H1 (cell line): ENCODE data around the gene PLXNB2. TPM values are rescaled to one million over a fixed set of nuclear protein-coding genes. Genes with fewer than 3 reads are reported as not detected.

ENCODE experiments used
- CTCF ChIA-PET: fragments of 300-600 bp; sonication (Branson Sonifier 250); formaldehyde crosslinking; loops from one replicate; lab custom pipeline; 2021; ENCODE audit not compliant: partially characterized antibody; lab: Charles Lee
- POLR2A ChIA-PET: fragments of 300-600 bp; sonication (Branson Sonifier 250); formaldehyde crosslinking; loops from one replicate; lab custom pipeline; 2021; ENCODE audit warnings: inconsistent platforms; ENCODE audit not compliant: partially characterized antibody; lab: Charles Lee
- DNase-seq, 2 experiments: peaks; one replicate each; pipeline versions ENCODE4 v3.0.0 to v3.0.0-alpha.2; 2010 to 2022; ENCODE audit warnings: low spot score in 2 of 2, low read depth in 1 of 2, mixed read lengths in 1 of 2
- FAIRE-seq: peaks from 2 replicates; lab custom pipeline; 2011; peaks lifted over from hg19 to GRCh38; lab: Jason Lieb, UNC
- H2AFZ ChIP-seq: 2 replicates; pipeline ENCODE4 v1.8.1; 2012; ENCODE audit warnings: low read length, inconsistent platforms
- H2AK5ac ChIP-seq: 2 replicates; pipeline ENCODE4 v1.6.1; 2013; ENCODE audit warnings: low read depth, low read length
- H2BK120ac ChIP-seq: replicated peaks from 2 replicates; pipeline ENCODE3; 2013; ENCODE audit warnings: low read depth, low read length, inconsistent platforms
- H2BK12ac ChIP-seq: 2 replicates; pipeline ENCODE4 v1.6.1; 2013; ENCODE audit warnings: low read depth, low read length
- H2BK15ac ChIP-seq: 2 replicates; pipeline ENCODE4 v1.6.1; 2013; ENCODE audit warnings: low read length
- H2BK20ac ChIP-seq: 2 replicates; pipeline ENCODE4 v1.6.1; 2013; ENCODE audit warnings: low read length
- H2BK5ac ChIP-seq: 2 replicates; pipeline ENCODE4 v1.6.1; 2013; ENCODE audit warnings: low read depth, low read length
- H3K14ac ChIP-seq: 2 replicates; pipeline ENCODE4 v1.6.1; 2013; ENCODE audit warnings: inconsistent platforms; ENCODE audit not compliant: insufficient read length
- H3K18ac ChIP-seq: 2 replicates; pipeline ENCODE4 v1.6.1; 2013; ENCODE audit warnings: low read length; ENCODE audit errors: extremely low read depth
- H3K23ac ChIP-seq: 2 replicates; pipeline ENCODE4 v1.6.1; 2013; ENCODE audit warnings: inconsistent platforms; ENCODE audit not compliant: insufficient read length
- H3K23me2 ChIP-seq: 2 replicates; pipeline ENCODE4 v1.6.1; 2013; ENCODE audit warnings: low read depth, low read length
- H3K27ac ChIP-seq: 2 replicates; pipeline ENCODE4 v1.6.1; 2011; ENCODE audit warnings: low read depth, low read length, inconsistent platforms
- H3K27me3 ChIP-seq, 4 experiments: replicated peaks in 1 of 4; 1 replicate in 1 of 4; 2 replicates in 3 of 4; pipeline versions ENCODE4 v1.6.1 to v1.8.1; 2011 to 2013; ENCODE audit warnings: low read length in 3 of 4, mild to moderate bottlenecking in 3 of 4, inconsistent platforms in 2 of 4, mixed read lengths in 2 of 4, moderate library complexity in 1 of 4; ENCODE audit not compliant: control insufficient read depth in 3 of 4, insufficient read depth in 3 of 4; ENCODE audit errors: extremely low read depth in 1 of 4
- H3K36me3 ChIP-seq, 4 experiments: 2 replicates each; pipeline versions ENCODE4 v1.6.1 to v1.8.1; 2011 to 2013; ENCODE audit warnings: mild to moderate bottlenecking in 4 of 4, low read length in 3 of 4, moderate library complexity in 2 of 4, control low read depth in 1 of 4, inconsistent platforms in 1 of 4; ENCODE audit not compliant: insufficient read depth in 4 of 4, control insufficient read depth in 2 of 4
- H3K4ac ChIP-seq: replicated peaks from 2 replicates; pipeline ENCODE3; 2013; ENCODE audit warnings: low read length, low read depth, mixed read lengths, inconsistent platforms; ENCODE audit not compliant: insufficient read length
- H3K4me1 ChIP-seq, 4 experiments: replicated peaks in 1 of 4; 1 replicate in 1 of 4; 2 replicates in 3 of 4; pipeline versions ENCODE4 v1.6.1 to v1.8.1; 2011 to 2013; ENCODE audit warnings: low read length in 3 of 4, inconsistent platforms in 2 of 4, mixed read lengths in 1 of 4; ENCODE audit not compliant: insufficient read depth in 4 of 4, control insufficient read depth in 3 of 4
- H3K4me2 ChIP-seq, 2 experiments: 2 replicates each; pipeline versions ENCODE4 v1.6.1 to v1.8.1; 2011 to 2013; ENCODE audit warnings: low read depth in 2 of 2, low read length in 2 of 2, control low read depth in 1 of 2, inconsistent platforms in 1 of 2, mild to moderate bottlenecking in 1 of 2; ENCODE audit not compliant: insufficient read depth in 1 of 2
- H3K4me3 ChIP-seq, 4 experiments: fragments of 200-600, 300-600 bp in 1 of 4; sonication (generic), shearing (Covaris generic), sonication (Bioruptor Twin) in 1 of 4; 2 replicates each; pipeline versions ENCODE4 v1.5.1 to v1.8.1; 2011 to 2016; ENCODE audit warnings: low read length in 4 of 4, low read depth in 3 of 4, control low read depth in 2 of 4, inconsistent platforms in 2 of 4, mild to moderate bottlenecking in 2 of 4, mixed read lengths in 1 of 4, moderate library complexity in 1 of 4; ENCODE audit not compliant: insufficient read depth in 2 of 4; ENCODE audit errors: extremely low read depth in 1 of 4
- H3K56ac ChIP-seq: replicated peaks from 2 replicates; pipeline ENCODE3; 2013; ENCODE audit warnings: low read depth, mild to moderate bottlenecking, mixed read lengths, low read length, inconsistent platforms; ENCODE audit not compliant: insufficient read length
- H3K79me1 ChIP-seq: 2 replicates; pipeline ENCODE4 v1.6.1; 2013; ENCODE audit warnings: low read depth, low read length, control low read depth
- H3K79me2 ChIP-seq, 2 experiments: 2 replicates each; pipeline versions ENCODE4 v1.6.1 to v1.8.1; 2012 to 2013; ENCODE audit warnings: low read length in 2 of 2, mild to moderate bottlenecking in 2 of 2, inconsistent platforms in 1 of 2; ENCODE audit not compliant: insufficient read depth in 2 of 2, control insufficient read depth in 1 of 2
- H3K9ac ChIP-seq, 4 experiments: replicated peaks in 1 of 4; 1 replicate in 1 of 4; 2 replicates in 3 of 4; pipeline versions ENCODE4 v1.6.1 to v1.8.1; 2011 to 2013; ENCODE audit warnings: low read depth in 3 of 4, low read length in 3 of 4, control low read depth in 2 of 4, mild to moderate bottlenecking in 2 of 4, moderate library complexity in 2 of 4, inconsistent platforms in 1 of 4; ENCODE audit errors: extremely low read depth in 1 of 4
- H3K9me3 ChIP-seq, 2 experiments: 2 replicates each; pipeline versions ENCODE4 v1.6.1 to v1.8.1; 2012 to 2013; ENCODE audit warnings: mild to moderate bottlenecking in 2 of 2, moderate library complexity in 2 of 2, control low read depth in 1 of 2, inconsistent platforms in 1 of 2, low read depth in 1 of 2, low read length in 1 of 2, mixed read lengths in 1 of 2; ENCODE audit not compliant: insufficient read depth in 2 of 2
- H4K20me1 ChIP-seq, 2 experiments: replicated peaks in 1 of 2; 2 replicates each; pipeline versions ENCODE3 to v1.8.1; 2011 to 2013; ENCODE audit warnings: inconsistent platforms in 2 of 2, low read length in 2 of 2, mild to moderate bottlenecking in 1 of 2; ENCODE audit not compliant: insufficient read depth in 2 of 2, control insufficient read depth in 1 of 2
- H4K5ac ChIP-seq: 2 replicates; pipeline ENCODE4 v1.6.1; 2013; ENCODE audit warnings: low read length, low read depth, mixed read lengths, inconsistent platforms; ENCODE audit not compliant: insufficient read length
- H4K8ac ChIP-seq: 2 replicates; pipeline ENCODE4 v1.8.0; 2013; ENCODE audit warnings: mild to moderate bottlenecking, moderate library complexity, low read length, inconsistent platforms; ENCODE audit not compliant: insufficient read depth; ENCODE audit errors: extremely low read depth
- H4K91ac ChIP-seq: replicated peaks from 2 replicates; pipeline ENCODE3; 2013; ENCODE audit warnings: low read length, mixed read lengths, inconsistent platforms; ENCODE audit not compliant: insufficient read length
- BCL11A ChIP-seq, 2 experiments: IDR thresholded peaks; one replicate each; pipeline ENCODE4 v1.6.1; 2011; ENCODE audit warnings: low read depth in 2 of 2, low read length in 2 of 2, mild to moderate bottlenecking in 2 of 2
- CBX5 ChIP-seq: fragments of 300-800, 300-1000 bp; sonication (generic); IDR thresholded peaks from 2 replicates; pipeline ENCODE4 v1.7.1; 2016; ENCODE audit warnings: antibody characterized with exemption, low read length, low read depth
- CEBPB ChIP-seq: IDR thresholded peaks from 2 replicates; pipeline ENCODE4 v1.6.1; 2012; ENCODE audit warnings: low read depth, low read length
- CHD1 ChIP-seq: IDR thresholded peaks from 2 replicates; pipeline ENCODE4 v1.6.1; 2012; ENCODE audit warnings: low read depth, low read length, improper control_type of control experiment
- PHF8 ChIP-seq: fragments of 200-600 bp; sonication (generic); conservative IDR thresholded peaks from 2 replicates; pipeline ENCODE4 v1.7.1; 2012; ENCODE audit warnings: low read depth, mild to moderate bottlenecking, inconsistent platforms, low read length, moderate library complexity
- SP2 ChIP-seq: IDR thresholded peaks from 2 replicates; pipeline ENCODE4 v1.6.1; 2012; ENCODE audit warnings: mild to moderate bottlenecking, low read length, inconsistent platforms
- TAF1 ChIP-seq: IDR thresholded peaks from 2 replicates; pipeline ENCODE4 v1.6.1; 2011; ENCODE audit warnings: mild to moderate bottlenecking, low read depth, low read length
- TCF12 ChIP-seq: IDR thresholded peaks from 2 replicates; pipeline ENCODE4 v1.6.1; 2011; ENCODE audit warnings: low read depth, mild to moderate bottlenecking, low read length
- WGBS, 2 experiments: shearing (Covaris generic) in 1 of 2; methylation state at CpG; one replicate each; pipeline versions ENCODE4 v1.1.6 to v1.1.7; 2013 to 2015; ENCODE audit warnings: low lambda C conversion rate in 2 of 2, mixed read lengths in 2 of 2, inconsistent platforms in 1 of 2, low coverage in 1 of 2, missing lambda C conversion rate in 1 of 2; ENCODE audit not compliant: insufficient replicate concordance in 2 of 2, insufficient coverage in 1 of 2, insufficient read length in 1 of 2; ENCODE audit errors: extremely low coverage in 1 of 2, missing lambda C conversion rate in 1 of 2; 5-methylcytosine and 5-hydroxymethylcytosine counted together
- polyA plus RNA-seq, 7 experiments: library from polyadenylated mRNA; depleted of rRNA in 3 of 7; stranded (reverse) in 5 of 7; unstranded in 2 of 7; fragments of >200 nt in 5 of 7; fragments of 200-250 nt in 2 of 7; gene quantifications; 1 replicate in 5 of 7; 2 replicates in 1 of 7; 4 replicates in 1 of 7; pipeline versions ENCODE4 v1.2.1 to v1.2.3, GENCODE V29; 2011 to 2013; ENCODE audit warnings: missing spikeins in 2 of 7, mixed read lengths in 2 of 7
- total RNA-seq: library from RNA; stranded (reverse); fragmentation: NEBNext Ultra II Directional; extraction: Animal tissue kit (Norgen Biotek cat#: 25700); gene quantifications from 2 replicates; pipeline ENCODE4 v1.2.1, GENCODE V29; 2021
- TF ChIP-seq, protein P1 (sequence below): IDR thresholded peaks from 2 replicates; pipeline ENCODE4 v1.6.1; 2012; ENCODE audit warnings: low read length, inconsistent platforms

PLXNB2 gene
- total and polyA plus RNA-seq, 2 of the 8 experiments (the other 6 are each of a cell fraction or from before 2014, with no cell fraction given), result 58.3 to 92.8 TPM

DNA sequence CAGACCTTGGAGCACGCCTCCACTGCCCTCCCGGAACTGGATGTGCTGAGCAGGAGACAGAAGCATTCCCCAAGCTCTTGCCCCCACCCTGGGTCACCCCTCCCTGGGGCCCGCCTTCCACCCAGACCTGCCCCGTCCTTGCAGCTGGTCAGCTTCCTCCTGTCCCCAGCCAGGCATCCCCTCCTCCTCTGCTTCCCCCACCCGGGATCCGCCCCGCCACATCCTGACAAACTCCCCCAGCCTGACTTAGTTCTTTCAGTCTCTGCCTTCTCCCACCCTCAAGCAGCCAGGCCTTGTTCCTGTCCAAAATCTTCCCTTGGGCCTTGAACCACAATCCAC lies 1.1 kb upstream of the PLXNB2 start:
- peaks cover 2% of the 10 kb centered on the region; the same call in 1 of the 2 replicates for H3K23me2 ChIP-seq
- no peaks in the 10 kb centered on the region; the same call in 1 of the 2 replicates for H3K79me1 ChIP-seq
- no peak overlapping the region for H2AFZ ChIP-seq
- H3K14ac ChIP-seq, result no peak overlapping the region
- H3K9me3 ChIP-seq, result no peaks in the 10 kb centered on the region; a peak in 1 of 4 replicates
- 86% methylated on average over 2 of the region's 7 CpGs; no CpG with 5 or more reads in 1 of the 2 experiments for WGBS, 2 experiments
- H3K4ac ChIP-seq, result peak overlapping the region; percentile 21
- peaks cover 0 to 7% of the 10 kb centered on the region in 2 experiments for H4K20me1 ChIP-seq
- no peak for DNase-seq
- no peak overlapping the region for H3K4me3 ChIP-seq
- H2BK15ac ChIP-seq, result 0 out of 2 replicates have a peak overlapping the region, but pooled peaks have one; percentile 61
- TF ChIP-seq CEBPB (no peak), TCF12 (no peak), PHF8 (no peak), TAF1 (no peak), CHD1 (no peak), CBX5 (no peak), SP2 (no peak), BCL11A (IDR thresholded peaks at IDR 0.05; ENCODE audit: low read depth in 2 of 2, low read length in 2 of 2) (no peak)
- TF ChIP-seq, protein P1, sequence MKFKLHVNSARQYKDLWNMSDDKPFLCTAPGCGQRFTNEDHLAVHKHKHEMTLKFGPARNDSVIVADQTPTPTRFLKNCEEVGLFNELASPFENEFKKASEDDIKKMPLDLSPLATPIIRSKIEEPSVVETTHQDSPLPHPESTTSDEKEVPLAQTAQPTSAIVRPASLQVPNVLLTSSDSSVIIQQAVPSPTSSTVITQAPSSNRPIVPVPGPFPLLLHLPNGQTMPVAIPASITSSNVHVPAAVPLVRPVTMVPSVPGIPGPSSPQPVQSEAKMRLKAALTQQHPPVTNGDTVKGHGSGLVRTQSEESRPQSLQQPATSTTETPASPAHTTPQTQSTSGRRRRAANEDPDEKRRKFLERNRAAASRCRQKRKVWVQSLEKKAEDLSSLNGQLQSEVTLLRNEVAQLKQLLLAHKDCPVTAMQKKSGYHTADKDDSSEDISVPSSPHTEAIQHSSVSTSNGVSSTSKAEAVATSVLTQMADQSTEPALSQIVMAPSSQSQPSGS, result no peak
- H2BK5ac ChIP-seq, result peak overlapping the region; percentile 60; the same call in 1 of the 2 replicates
- no peak overlapping the region for H3K9ac ChIP-seq
- peak overlapping the region; percentile 89 for H4K91ac ChIP-seq
- ChIA-PET POLR2A (interaction anchor here (0.6 to 1.8 kb wide), 4 partner anchors 13 to 186 kb away, joined by 3 to 9 read pairs (median 3); no protein-coding TSS in a partner anchor), CTCF (interaction anchor here (0.7 to 2.2 kb wide), 5 partner anchors 12 to 57 kb away, joined by 3 to 6 read pairs (median 3); no protein-coding TSS in a partner anchor)
- peaks cover 0 to 8% of the 10 kb centered on the region in 2 experiments; a peak in 2 of 4 replicates for H3K79me2 ChIP-seq
- FAIRE-seq, result no peak
- H2BK20ac ChIP-seq, result peak overlapping the region; percentile 90; the same call in 1 of the 2 replicates
- no peak overlapping the region for H2BK12ac ChIP-seq
- peaks cover 3 to 35% (median 18%) of the 10 kb centered on the region in 4 experiments for H3K4me1 ChIP-seq
- H3K27me3 ChIP-seq, result no peaks in the 10 kb centered on the region; a peak in 2 of 7 replicates
- no peak overlapping the region for H3K23ac ChIP-seq
- no peak overlapping the region for H4K5ac ChIP-seq
- H3K4me2 ChIP-seq, result no peak overlapping the region
- no peak overlapping the region for H3K56ac ChIP-seq
- no peak overlapping the region for H2AK5ac ChIP-seq
- H3K18ac ChIP-seq, result peak overlapping the region; percentile 60; the same call in 1 of the 2 replicates
- no peaks in the 10 kb centered on the region for H3K36me3 ChIP-seq
- H2BK120ac ChIP-seq, result peak overlapping the region; percentile 47
- H4K8ac ChIP-seq, result no peak overlapping the region
- H3K27ac ChIP-seq, result no peak overlapping the region
